Neural cell (in vitro differentiated cells): Measurements from ENCODE around the gene CYP46A1. TPM values are rescaled to one million over a fixed set of nuclear protein-coding genes. Genes with fewer than 3 reads are reported as not detected.
"Not testable (repeated sequence)": the region's sequence is repeated elsewhere in the genome, so short reads cannot be mapped to it uniquely, and the experiment has no call there.

Experiments used
- H2AFZ ChIP-seq: fragments of 200-600, 300-800 bp; sonication (generic), shearing (Covaris generic); 2 replicates; pipeline ENCODE4 v1.6.0; 2014; ENCODE audit warnings: low read depth, mild to moderate bottlenecking, antibody characterized with exemption, low read length, moderate library complexity
- H3F3A ChIP-seq: fragments of 200-600 bp; shearing (Covaris generic); 2 replicates; pipeline ENCODE4 v1.6.1; 2016; ENCODE audit warnings: mild to moderate bottlenecking, moderate library complexity, mixed read lengths, antibody characterized with exemption, low read length; ENCODE audit not compliant: insufficient read depth, poor library complexity, severe bottlenecking
- H3K27ac ChIP-seq: fragments of 200-600, 300-800 bp; sonication (generic), shearing (Covaris generic); 2 replicates; pipeline ENCODE4 v1.5.1; 2014; ENCODE audit warnings: mild to moderate bottlenecking, low read length, moderate library complexity
- H3K27me3 ChIP-seq: fragments of 300-800, 200-600 bp; sonication (generic), shearing (Covaris generic); 2 replicates; pipeline ENCODE4 v1.6.0; 2014; ENCODE audit warnings: mild to moderate bottlenecking, low read depth, low read length, moderate library complexity; ENCODE audit not compliant: insufficient read depth
- H3K36me3 ChIP-seq: fragments of 300-800, 200-600 bp; sonication (generic), shearing (Covaris generic); 2 replicates; pipeline ENCODE4 v1.5.1; 2014; ENCODE audit warnings: mild to moderate bottlenecking, antibody characterized with exemption, low read length, moderate library complexity; ENCODE audit not compliant: insufficient read depth
- H3K4me2 ChIP-seq: fragments of 300-800, 200-600 bp; sonication (generic), shearing (Covaris generic); 2 replicates; pipeline ENCODE4 v1.6.0; 2014; ENCODE audit warnings: mild to moderate bottlenecking, low read length
- H3K4me3 ChIP-seq: fragments of 300-800, 200-600 bp; sonication (generic), shearing (Covaris generic); 2 replicates; pipeline ENCODE4 v1.5.1; 2014; ENCODE audit warnings: mild to moderate bottlenecking, low read length, moderate library complexity
- H3K79me2 ChIP-seq: fragments of 200-600 bp; shearing (Covaris generic); replicated peaks from 2 replicates; pipeline ENCODE4 v1.6.0; 2014; ENCODE audit warnings: mild to moderate bottlenecking, low read length, moderate library complexity; ENCODE audit not compliant: insufficient read depth
- H3K9ac ChIP-seq: fragments of 300-800, 200-600 bp; sonication (generic), shearing (Covaris generic); 2 replicates; pipeline ENCODE4 v1.6.1; 2016; ENCODE audit warnings: mild to moderate bottlenecking, low read length, mixed read lengths
- H3K9me2 ChIP-seq: fragments of 200-600 bp; shearing (Covaris generic); 2 replicates; pipeline ENCODE4 v1.6.1; 2016; ENCODE audit warnings: mild to moderate bottlenecking, low read length, mixed read lengths; ENCODE audit not compliant: insufficient read depth
- H3K9me3 ChIP-seq: fragments of 200-600, 300-800 bp; sonication (generic), shearing (Covaris generic); 2 replicates; pipeline ENCODE4 v1.6.1; 2016; ENCODE audit warnings: mild to moderate bottlenecking, mixed run types, low read length, moderate library complexity, mixed read lengths
- H4K20me1 ChIP-seq: fragments of 200-600 bp; shearing (Covaris generic); 2 replicates; pipeline ENCODE4 v1.6.1; 2016; ENCODE audit warnings: mild to moderate bottlenecking, mixed run types; ENCODE audit not compliant: insufficient read depth
- CTCF ChIP-seq: fragments of 450-650 bp; IDR thresholded peaks from 2 replicates; pipeline ENCODE4 v1.5.1; 2014; ENCODE audit warnings: antibody characterized with exemption, mild to moderate bottlenecking, moderate library complexity; ENCODE audit not compliant: poor library complexity, severe bottlenecking
- EP300 ChIP-seq: fragments of 450-650 bp; conservative IDR thresholded peaks from 2 replicates; pipeline ENCODE4 v1.6.1; 2014; ENCODE audit warnings: antibody characterized with exemption, mild to moderate bottlenecking, moderate library complexity; ENCODE audit not compliant: poor library complexity, severe bottlenecking
- EZH2 ChIP-seq: fragments of 200-600, 300-800 bp; shearing (Covaris generic), sonication (generic); IDR thresholded peaks from 2 replicates; pipeline ENCODE4 v1.6.1; 2014; ENCODE audit warnings: antibody characterized with exemption, low read length, borderline replicate concordance, mild to moderate bottlenecking; ENCODE audit not compliant: insufficient read depth, poor library complexity, severe bottlenecking
- MXI1 ChIP-seq: fragments of 450-650 bp; conservative IDR thresholded peaks from 2 replicates; pipeline ENCODE4 v1.6.1; 2014; ENCODE audit warnings: antibody characterized with exemption, mild to moderate bottlenecking; ENCODE audit not compliant: poor library complexity, severe bottlenecking
- POLR2AphosphoS5 ChIP-seq: IDR thresholded peaks from 2 replicates; pipeline ENCODE4 v1.6.1; 2012
- RAD21 ChIP-seq: fragments of 450-650 bp; conservative IDR thresholded peaks from 2 replicates; pipeline ENCODE4 v1.6.1; 2014; ENCODE audit warnings: antibody characterized with exemption, mild to moderate bottlenecking, moderate library complexity
- REST ChIP-seq: IDR thresholded peaks from 2 replicates; pipeline ENCODE4 v1.6.1; 2012; ENCODE audit warnings: borderline replicate concordance
- SMC3 ChIP-seq: fragments of 450-650 bp; conservative IDR thresholded peaks from 2 replicates; pipeline ENCODE4 v1.6.1; 2014; ENCODE audit warnings: antibody characterized with exemption, mild to moderate bottlenecking, moderate library complexity; ENCODE audit not compliant: poor library complexity
- TAF1 ChIP-seq: IDR thresholded peaks from 2 replicates; pipeline ENCODE4 v1.6.1; 2012; ENCODE audit warnings: low read depth
- polyA plus RNA-seq: library from polyadenylated mRNA; depleted of rRNA; stranded (reverse); fragments of >200 nt; gene quantifications from 2 replicates; pipeline ENCODE4 v1.2.3, GENCODE V29; 2014

The CYP46A1 gene
- polyA plus RNA-seq, 1 donor from 2014 or later = 5.4 TPM

GRCh38 chr14:99760817-99761216, 76.7 kb downstream of the CYP46A1 start:
- H4K20me1 ChIP-seq = no peaks in the 10 kb centered on the region
- no peak overlapping the region for H3K4me2 ChIP-seq
- H3F3A ChIP-seq = no peaks in the 10 kb centered on the region
- no peaks in the 10 kb centered on the region for H3K79me2 ChIP-seq
- H2AFZ ChIP-seq = no peak overlapping the region
- no peak overlapping the region for H3K27ac ChIP-seq
- no peaks in the 10 kb centered on the region for H3K9me2 ChIP-seq
- H3K27me3 ChIP-seq = no peaks in the 10 kb centered on the region
- H3K9me3 ChIP-seq = no peaks in the 10 kb centered on the region
- no peaks in the 10 kb centered on the region for H3K36me3 ChIP-seq
- no peak overlapping the region for H3K4me3 ChIP-seq
- TF ChIP-seq RAD21 (no peak), SMC3 (no peak), POLR2AphosphoS5 (no peak), EZH2 (no peak), MXI1 (no peak), EP300 (no peak), REST (no peak), CTCF (no peak), TAF1 (no peak)
- no peak overlapping the region for H3K9ac ChIP-seq

- not testable (repeated sequence) for H3K9me3 ChIP-seq, H3K9ac ChIP-seq, H3K36me3 ChIP-seq
Observed at GRCh38 chr14:99762911-99763310, 78.8 kb downstream of the CYP46A1 start.

More at GRCh38 chr14:99762911-99763310, 78.8 kb downstream of the CYP46A1 start:
- H3K9me2 ChIP-seq, H2AFZ ChIP-seq, H3K79me2 ChIP-seq, H3F3A ChIP-seq, H4K20me1 ChIP-seq, H3K27ac ChIP-seq, H3K4me3 ChIP-seq, H3K27me3 ChIP-seq, H3K4me2 ChIP-seq: not testable (repeated sequence)
